ENCODE results near the gene NPTX1. TPM values are rescaled to one million over a fixed set of nuclear protein-coding genes. Genes with fewer than 3 reads are reported as not detected.
A peak's percentile ranks its signal among the peaks of the same experiment; 100 is the strongest.

NPTX1 gene
- total and polyA plus RNA-seq, 2 experiments from 2014 or later = 3.4 to 20.5 TPM

- no peak overlapping the region for H3K4me3 Mint-ChIP-seq
- H3K27me3 Mint-ChIP-seq (ENCODE audit: insufficient read depth, low read depth, poor library complexity) = peaks cover 12% of the 10 kb centered on the region
- H4K20me1 ChIP-seq (replicated peaks; ENCODE audit: insufficient read depth) = no peaks in the 10 kb centered on the region
- H3K27ac Mint-ChIP-seq = no peak overlapping the region
- no peaks in the 10 kb centered on the region for H3K36me3 ChIP-seq (ENCODE audit: insufficient read depth)
- no peaks in the 10 kb centered on the region for H3F3A ChIP-seq (replicated peaks; ENCODE audit: low read depth)
- H2AFZ ChIP-seq = peak overlapping the region; percentile 81; the same call in 1 of the 2 replicates
- no peaks in the 10 kb centered on the region for H3K79me2 ChIP-seq (replicated peaks; ENCODE audit: insufficient read depth)
- DNase-seq (ENCODE audit: low spot score) = no peak
- H3K9me2 ChIP-seq (ENCODE audit: insufficient read depth) = no peaks in the 10 kb centered on the region
- no peak overlapping the region for H3K4me2 ChIP-seq
- no peak overlapping the region for H3K27ac ChIP-seq (ENCODE audit: low read depth)
- peaks cover 4% of the 10 kb centered on the region; the same call in 2 of the 3 replicates for H3K4me1 Mint-ChIP-seq
- no peaks in the 10 kb centered on the region for H3K27me3 ChIP-seq (ENCODE audit: insufficient read depth)
- H3K4me1 ChIP-seq (ENCODE audit: insufficient read depth) = no peaks in the 10 kb centered on the region
- no peaks in the 10 kb centered on the region for H3K9me3 Mint-ChIP-seq
- no peaks in the 10 kb centered on the region; the same call in 2 of the 3 replicates for H3K36me3 Mint-ChIP-seq (ENCODE audit: low read depth)
- H3K4me3 ChIP-seq = no peak overlapping the region
- peak; percentile 20 for ATAC-seq
- no peak for TF ChIP-seq STAT1 (IDR thresholded peaks at IDR 0.05; ENCODE audit: unreplicated experiment)
- TF ChIP-seq REST (IDR thresholded peaks at IDR 0.05; ENCODE audit: unreplicated experiment) = no peak
- no peak for TF ChIP-seq NANOG (IDR thresholded peaks at IDR 0.05; ENCODE audit: borderline replicate concordance)
- no peak for TF ChIP-seq EZH2 (IDR thresholded peaks at IDR 0.05; ENCODE audit: low read depth, unreplicated experiment)
- no peak for TF ChIP-seq ZNF114 (CRISPR knock-in tag; IDR thresholded peaks at IDR 0.05)
- no peak for TF ChIP-seq ZNF331 (CRISPR knock-in tag; IDR thresholded peaks at IDR 0.05; ENCODE audit: low read depth)
- no peak for TF ChIP-seq ZNF462 (CRISPR knock-in tag; IDR thresholded peaks at IDR 0.05)
- TF ChIP-seq ETS1 (IDR thresholded peaks at IDR 0.05) = no peak
- TF ChIP-seq CTCF (conservative IDR thresholded peaks at IDR 0.05; ENCODE audit: low read depth in 2 of 2) = no peak
- no peak for TF ChIP-seq JUNB (IDR thresholded peaks at IDR 0.05; ENCODE audit: unreplicated experiment)
- TF ChIP-seq CREB1 (CRISPR knock-in tag; IDR thresholded peaks at IDR 0.05; ENCODE audit: low read depth) = no peak
- no peak for TF ChIP-seq EZH2phosphoT487 (IDR thresholded peaks at IDR 0.05; ENCODE audit: unreplicated experiment)
- TF ChIP-seq POLR2AphosphoS5 (IDR thresholded peaks at IDR 0.05; ENCODE audit: low read depth) = no peak
These were observed 48.8 kb downstream of the NPTX1 start for GRCh38 chr17:80427366-80428282.
